Measurements from ENCODE around the gene ARL6IP4. TPM values are rescaled to one million over a fixed set of nuclear protein-coding genes. Genes with fewer than 3 reads are reported as not detected.

ARL6IP4 gene
- total RNA-seq, 2 experiments from 2014 or later: 228 to 263 TPM

DNA sequence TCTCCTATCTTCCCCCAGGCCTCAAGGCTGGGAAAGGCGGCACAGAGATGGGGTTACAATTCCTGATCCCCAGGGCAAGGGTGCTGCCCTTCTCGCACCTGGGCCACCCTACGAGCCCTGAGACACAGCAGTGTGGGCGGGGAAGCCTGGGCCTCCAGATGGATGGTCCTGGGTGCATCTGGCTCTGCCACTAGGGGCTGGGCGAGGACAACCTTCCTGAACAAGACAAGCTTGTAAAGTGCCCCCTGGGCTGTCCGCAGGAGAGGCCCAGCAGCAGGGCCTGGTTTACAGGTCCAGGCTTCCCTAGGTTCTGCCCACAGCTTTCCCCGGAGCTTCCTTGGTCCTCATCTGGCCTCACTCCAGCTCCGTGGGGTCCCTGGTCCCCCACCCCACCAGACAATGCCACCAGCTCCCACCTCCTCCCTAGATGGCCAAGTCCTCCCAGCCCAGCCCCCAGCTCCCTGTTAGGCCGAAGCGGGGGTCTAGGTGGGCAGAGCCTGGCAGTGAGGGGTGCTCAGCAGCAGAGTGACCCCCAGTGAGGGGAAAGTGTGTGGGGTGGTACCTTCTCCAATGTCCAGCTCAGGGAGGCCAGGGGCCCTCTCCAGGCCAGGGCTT lies 8.9 kb downstream of the ARL6IP4 start:
- Histone ChIP-seq H4K20me1 (ENCODE audit: insufficient read depth, low read length) (no peaks in the 10 kb centered on the region), H3K27ac (ENCODE audit: low read depth, low read length, poor library complexity, severe bottlenecking) (no peak overlapping the region), H3K79me2 (ENCODE audit: insufficient read depth, low read depth, low read length) (no peaks in the 10 kb centered on the region), H3K4me1 (ENCODE audit: insufficient read depth, low read length, poor library complexity, severe bottlenecking) (peaks cover 5% of the 10 kb centered on the region), H2AFZ (ENCODE audit: low read length) (no peak overlapping the region), H3K36me3 (ENCODE audit: insufficient read depth, low read length) (peaks cover 4% of the 10 kb centered on the region; the same call in 1 of the 2 replicates), H3K4me3 (ENCODE audit: low read depth, low read length, poor library complexity, severe bottlenecking) (no peak overlapping the region), H3K4me2 (ENCODE audit: low read length) (no peak overlapping the region), H3K9me3 (ENCODE audit: low read length) (no peaks in the 10 kb centered on the region), H3K9me2 (ENCODE audit: insufficient read depth, low read length) (no peaks in the 10 kb centered on the region)
- POLR2A ChIA-PET: no interaction called here
- CTCF ChIA-PET (ENCODE audit: unreplicated experiment): interaction anchor here (0.7 kb wide), 1 partner anchor 196 kb away, joined by 3 read pairs; no protein-coding TSS in a partner anchor
- TF ChIP-seq, protein P1, sequence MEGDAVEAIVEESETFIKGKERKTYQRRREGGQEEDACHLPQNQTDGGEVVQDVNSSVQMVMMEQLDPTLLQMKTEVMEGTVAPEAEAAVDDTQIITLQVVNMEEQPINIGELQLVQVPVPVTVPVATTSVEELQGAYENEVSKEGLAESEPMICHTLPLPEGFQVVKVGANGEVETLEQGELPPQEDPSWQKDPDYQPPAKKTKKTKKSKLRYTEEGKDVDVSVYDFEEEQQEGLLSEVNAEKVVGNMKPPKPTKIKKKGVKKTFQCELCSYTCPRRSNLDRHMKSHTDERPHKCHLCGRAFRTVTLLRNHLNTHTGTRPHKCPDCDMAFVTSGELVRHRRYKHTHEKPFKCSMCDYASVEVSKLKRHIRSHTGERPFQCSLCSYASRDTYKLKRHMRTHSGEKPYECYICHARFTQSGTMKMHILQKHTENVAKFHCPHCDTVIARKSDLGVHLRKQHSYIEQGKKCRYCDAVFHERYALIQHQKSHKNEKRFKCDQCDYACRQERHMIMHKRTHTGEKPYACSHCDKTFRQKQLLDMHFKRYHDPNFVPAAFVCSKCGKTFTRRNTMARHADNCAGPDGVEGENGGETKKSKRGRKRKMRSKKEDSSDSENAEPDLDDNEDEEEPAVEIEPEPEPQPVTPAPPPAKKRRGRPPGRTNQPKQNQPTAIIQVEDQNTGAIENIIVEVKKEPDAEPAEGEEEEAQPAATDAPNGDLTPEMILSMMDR (conservative IDR thresholded peaks at IDR 0.05; ENCODE audit: low read length): no peak
- TF ChIP-seq EZH2phosphoT487 (IDR thresholded peaks at IDR 0.05; ENCODE audit: borderline replicate concordance, low read depth, low read length): no peak
- intact Hi-C loops (cut with micrococcal nuclease; ENCODE audit: unreplicated experiment): no loop called here
- no peak for DNase-seq (ENCODE audit: low spot score)
- no TSS peak for BruUV-seq (replicated peaks)

DNA sequence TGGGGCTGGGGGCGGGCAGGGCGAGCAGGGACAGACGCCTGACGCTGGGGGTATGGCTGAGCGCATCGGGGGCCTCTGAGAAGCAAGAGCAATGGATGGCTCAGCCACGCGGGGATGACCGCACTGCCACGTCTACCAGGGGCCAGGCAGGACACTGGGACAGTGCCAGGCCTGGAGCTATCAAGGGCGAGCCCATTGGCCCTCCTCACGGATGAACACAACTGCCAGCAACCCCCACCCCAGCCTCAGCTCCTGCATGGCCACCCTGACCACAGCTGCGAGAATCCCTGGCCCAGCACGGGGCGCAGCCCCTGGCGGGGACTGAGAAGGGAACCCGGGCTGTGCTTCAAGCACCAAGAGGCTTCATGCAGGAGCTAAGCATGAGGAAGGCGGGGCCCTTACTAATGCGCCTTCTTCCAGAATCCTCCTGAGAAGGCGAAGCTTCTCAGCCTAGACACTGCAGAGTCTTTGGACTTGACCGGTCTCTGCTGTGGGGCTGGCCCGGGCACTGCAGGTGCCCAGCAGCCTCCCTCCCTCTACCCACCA lies 9.5 kb downstream of the ARL6IP4 start:
- H3K9me2 ChIP-seq (ENCODE audit: insufficient read depth, low read length): no peaks in the 10 kb centered on the region
- no peak overlapping the region for H2AFZ ChIP-seq (ENCODE audit: low read length)
- H3K27ac ChIP-seq (ENCODE audit: low read depth, low read length, poor library complexity, severe bottlenecking): no peak overlapping the region
- no peak for DNase-seq (ENCODE audit: low spot score)
- H3K4me2 ChIP-seq (ENCODE audit: low read length): no peak overlapping the region
- CTCF ChIA-PET (ENCODE audit: unreplicated experiment): no interaction called here
- H3K36me3 ChIP-seq (ENCODE audit: insufficient read depth, low read length): no peaks in the 10 kb centered on the region
- no peak overlapping the region for H3K4me3 ChIP-seq (ENCODE audit: low read depth, low read length, poor library complexity, severe bottlenecking)
- TF ChIP-seq, protein P1 (conservative IDR thresholded peaks at IDR 0.05; ENCODE audit: low read length): no peak
- no peak for TF ChIP-seq EZH2phosphoT487 (IDR thresholded peaks at IDR 0.05; ENCODE audit: borderline replicate concordance, low read depth, low read length)
- no peaks in the 10 kb centered on the region for H3K4me1 ChIP-seq (ENCODE audit: insufficient read depth, low read length, poor library complexity, severe bottlenecking)
- POLR2A ChIA-PET: interaction anchor here (0.6 kb wide), 1 partner anchor 9 kb away, joined by 5 read pairs; no protein-coding TSS in a partner anchor
- intact Hi-C loops (cut with micrococcal nuclease; ENCODE audit: unreplicated experiment): no loop called here
- H3K9me3 ChIP-seq (ENCODE audit: low read length): no peaks in the 10 kb centered on the region
- BruUV-seq (replicated peaks): no TSS peak
- H3K79me2 ChIP-seq (ENCODE audit: insufficient read depth, low read depth, low read length): no peaks in the 10 kb centered on the region
- H4K20me1 ChIP-seq (ENCODE audit: insufficient read depth, low read length): no peaks in the 10 kb centered on the region

DNA sequence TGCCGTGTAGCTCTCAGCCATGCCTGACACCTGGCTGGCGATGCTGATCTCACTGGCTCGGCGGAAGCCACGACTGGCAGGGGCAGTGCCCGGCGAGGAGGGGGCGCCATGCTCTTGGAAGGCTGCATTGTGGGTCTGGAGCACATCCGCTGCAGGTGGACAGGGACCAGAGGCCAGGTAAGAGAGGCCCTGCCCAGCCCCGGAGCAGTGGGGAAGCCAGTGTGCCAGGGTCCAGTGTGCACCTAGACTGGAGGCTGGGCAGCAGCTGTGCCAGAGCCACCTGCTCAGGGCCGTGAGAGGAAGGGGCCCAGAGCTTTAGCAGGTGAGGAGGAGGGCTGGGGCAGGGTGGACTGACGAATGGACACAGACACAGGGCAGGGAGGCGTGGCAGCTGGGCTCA lies 10.1 kb downstream of the ARL6IP4 start:
- no peak overlapping the region for H3K4me3 ChIP-seq (ENCODE audit: low read depth, low read length, poor library complexity, severe bottlenecking)
- no peaks in the 10 kb centered on the region for H3K36me3 ChIP-seq (ENCODE audit: insufficient read depth, low read length)
- H3K4me2 ChIP-seq (ENCODE audit: low read length): no peak overlapping the region
- no peaks in the 10 kb centered on the region for H3K4me1 ChIP-seq (ENCODE audit: insufficient read depth, low read length, poor library complexity, severe bottlenecking)
- no peak overlapping the region for H2AFZ ChIP-seq (ENCODE audit: low read length)
- no TSS peak for BruUV-seq (replicated peaks)
- TF ChIP-seq EZH2phosphoT487 (IDR thresholded peaks at IDR 0.05; ENCODE audit: borderline replicate concordance, low read depth, low read length): no peak
- TF ChIP-seq, protein P1 (conservative IDR thresholded peaks at IDR 0.05; ENCODE audit: low read length): no peak
- no peaks in the 10 kb centered on the region for H3K9me2 ChIP-seq (ENCODE audit: insufficient read depth, low read length)
- H4K20me1 ChIP-seq (ENCODE audit: insufficient read depth, low read length): no peaks in the 10 kb centered on the region
- DNase-seq (ENCODE audit: low spot score): no peak
- POLR2A ChIA-PET: interaction anchor here (0.6 kb wide), 1 partner anchor 8 kb away, joined by 5 read pairs; no protein-coding TSS in a partner anchor
- intact Hi-C loops (cut with micrococcal nuclease; ENCODE audit: unreplicated experiment): no loop called here
- no peaks in the 10 kb centered on the region for H3K79me2 ChIP-seq (ENCODE audit: insufficient read depth, low read depth, low read length)
- CTCF ChIA-PET (ENCODE audit: unreplicated experiment): no interaction called here
- no peak overlapping the region for H3K27ac ChIP-seq (ENCODE audit: low read depth, low read length, poor library complexity, severe bottlenecking)
- no peaks in the 10 kb centered on the region for H3K9me3 ChIP-seq (ENCODE audit: low read length)

Measured in OCI-LY7 (cell line).